ENCODE measurements around the gene PIP5K1C.

DNA sequence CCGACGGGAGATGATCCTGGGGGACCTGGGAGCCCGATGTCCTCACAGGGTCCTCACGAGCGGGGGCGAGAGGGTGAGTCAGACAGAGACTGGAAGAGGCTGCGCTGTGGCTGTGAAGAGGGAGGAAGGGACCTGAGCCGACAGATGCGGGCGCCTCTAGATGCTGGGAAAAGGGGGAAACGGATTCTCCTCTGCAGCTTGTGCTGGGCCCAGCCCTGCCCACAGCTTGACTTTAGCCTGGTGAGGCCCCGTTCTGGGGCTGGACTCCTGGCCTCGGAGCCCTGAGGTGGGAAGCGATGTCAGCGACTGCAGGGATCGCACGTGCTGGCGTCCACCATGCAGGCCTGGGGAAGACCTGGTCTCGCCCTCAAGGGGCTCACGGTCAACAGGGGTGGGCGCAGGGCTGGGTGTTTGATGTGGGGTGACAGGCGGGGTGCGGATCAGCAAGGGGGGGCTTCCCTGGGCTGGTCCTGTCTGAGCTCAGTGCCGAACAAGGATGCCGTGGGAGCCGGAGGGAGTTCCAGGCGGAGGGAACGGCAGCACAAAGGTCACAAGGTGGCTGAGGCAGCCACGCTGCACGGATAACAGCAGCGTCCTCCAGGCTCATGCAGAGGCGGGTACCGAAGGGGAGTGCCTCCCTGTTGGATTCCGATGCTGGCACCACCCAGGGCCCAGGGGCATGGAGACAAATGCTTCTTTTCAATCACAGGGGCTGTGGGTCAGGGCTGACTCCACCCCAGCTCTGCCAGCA is 31.8 kb downstream of the PIP5K1C start:
- TF ChIP-seq, protein P1, sequence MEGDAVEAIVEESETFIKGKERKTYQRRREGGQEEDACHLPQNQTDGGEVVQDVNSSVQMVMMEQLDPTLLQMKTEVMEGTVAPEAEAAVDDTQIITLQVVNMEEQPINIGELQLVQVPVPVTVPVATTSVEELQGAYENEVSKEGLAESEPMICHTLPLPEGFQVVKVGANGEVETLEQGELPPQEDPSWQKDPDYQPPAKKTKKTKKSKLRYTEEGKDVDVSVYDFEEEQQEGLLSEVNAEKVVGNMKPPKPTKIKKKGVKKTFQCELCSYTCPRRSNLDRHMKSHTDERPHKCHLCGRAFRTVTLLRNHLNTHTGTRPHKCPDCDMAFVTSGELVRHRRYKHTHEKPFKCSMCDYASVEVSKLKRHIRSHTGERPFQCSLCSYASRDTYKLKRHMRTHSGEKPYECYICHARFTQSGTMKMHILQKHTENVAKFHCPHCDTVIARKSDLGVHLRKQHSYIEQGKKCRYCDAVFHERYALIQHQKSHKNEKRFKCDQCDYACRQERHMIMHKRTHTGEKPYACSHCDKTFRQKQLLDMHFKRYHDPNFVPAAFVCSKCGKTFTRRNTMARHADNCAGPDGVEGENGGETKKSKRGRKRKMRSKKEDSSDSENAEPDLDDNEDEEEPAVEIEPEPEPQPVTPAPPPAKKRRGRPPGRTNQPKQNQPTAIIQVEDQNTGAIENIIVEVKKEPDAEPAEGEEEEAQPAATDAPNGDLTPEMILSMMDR (IDR thresholded peaks at IDR 0.05): no peak
- TF ChIP-seq EP300 (IDR thresholded peaks at IDR 0.05; ENCODE audit: low read depth): no peak
- no peak for TF ChIP-seq POLR2AphosphoS5 (IDR thresholded peaks at IDR 0.05)
